ENCODE results near the gene DCDC2. TPM values are rescaled to one million over a fixed set of nuclear protein-coding genes. Genes with fewer than 3 reads are reported as not detected.

Gene DCDC2
- total RNA-seq, 1 experiment from 2014 or later, result 1.8 TPM

- POLR2A ChIA-PET, result interaction anchor here (0.8 to 1.2 kb wide), 3 partner anchors 30 to 99 kb away, joined by 3 to 4 read pairs (median 3); no protein-coding TSS in a partner anchor
- ATAC-seq (peak; percentile 95), DNase-seq (ENCODE audit: low spot score) (peak; percentile 74)
- Mint-ChIP-seq H3K9me3 (peaks cover 11% of the 10 kb centered on the region), H3K4me3 (peak overlapping the region; percentile 48), H3K4me1 (no peaks in the 10 kb centered on the region), H3K36me3 (no peaks in the 10 kb centered on the region), H3K27me3 (ENCODE audit: low read depth) (no peaks in the 10 kb centered on the region), H3K27ac (no peak overlapping the region)
- CTCF ChIA-PET, result interaction anchor here (0.6 to 2.3 kb wide), 40 partner anchors 9 to 238 kb away, joined by 3 to 56 read pairs (median 4); partner anchors contain the start of genes ALDH5A1, DCDC2 and MRS2
- no peak for TF ChIP-seq MLX (CRISPR knock-in tag; IDR thresholded peaks at IDR 0.05)
- no peak for TF ChIP-seq ZSCAN18 (CRISPR knock-in tag; IDR thresholded peaks at IDR 0.05)
- TF ChIP-seq KAT7 (CRISPR knock-in tag; IDR thresholded peaks at IDR 0.05; ENCODE audit: borderline replicate concordance), result no peak
- TF ChIP-seq CREM (CRISPR knock-in tag; IDR thresholded peaks at IDR 0.05), result no peak
- TF ChIP-seq SP1 (CRISPR knock-in tag; conservative IDR thresholded peaks at IDR 0.05), result no peak
- TF ChIP-seq TEAD4 (CRISPR knock-in tag; IDR thresholded peaks at IDR 0.05), result no peak
- no peak for TF ChIP-seq CBFB (CRISPR knock-in tag; IDR thresholded peaks at IDR 0.05; ENCODE audit: low read depth)
Observed at GRCh38 chr6:24283043-24283985, 74.5 kb downstream of the DCDC2 start.

- ATAC-seq (peak; percentile 30), DNase-seq (ENCODE audit: low spot score) (no peak)
- Mint-ChIP-seq H3K4me1 (peaks cover 25% of the 10 kb centered on the region), H3K36me3 (no peaks in the 10 kb centered on the region), H3K9me3 (no peaks in the 10 kb centered on the region), H3K27me3 (ENCODE audit: low read depth) (no peaks in the 10 kb centered on the region), H3K4me3 (no peak overlapping the region), H3K27ac (no peak overlapping the region)
- no peak for TF ChIP-seq FOXP1 (CRISPR knock-in tag; IDR thresholded peaks at IDR 0.05; ENCODE audit: borderline replicate concordance)
- TF ChIP-seq RELA (CRISPR knock-in tag; IDR thresholded peaks at IDR 0.05; ENCODE audit: borderline replicate concordance), result no peak
- TF ChIP-seq CTCF (IDR thresholded peaks at IDR 0.05), result 0 out of 2 replicates have a peak, but pooled peaks have one; percentile 32
- ChIA-PET CTCF (interaction anchor here (0.5 to 5.8 kb wide), 51 partner anchors 9 to 1961 kb away, joined by 3 to 60 read pairs (median 4); partner anchors contain the start of genes DCDC2 and MRS2), POLR2A (no interaction called here)
Observed at GRCh38 chr6:24274441-24275083, 83.3 kb downstream of the DCDC2 start.

GRCh38 chr6:24273096-24273870 lies 84.6 kb downstream of the DCDC2 start:
- CTCF ChIA-PET, result interaction anchor here (0.5 to 5.8 kb wide), 9 partner anchors 10 to 208 kb away, joined by 3 to 60 read pairs (median 7); no protein-coding TSS in a partner anchor
- H3K27ac Mint-ChIP-seq, result no peak overlapping the region
- no peak overlapping the region for H3K4me3 Mint-ChIP-seq
- peaks cover 25% of the 10 kb centered on the region for H3K4me1 Mint-ChIP-seq
- POLR2A ChIA-PET, result no interaction called here
- H3K27me3 Mint-ChIP-seq (ENCODE audit: low read depth), result no peaks in the 10 kb centered on the region
- DNase-seq (ENCODE audit: low spot score), result no peak
- no peak for ATAC-seq
- H3K36me3 Mint-ChIP-seq, result no peaks in the 10 kb centered on the region
- no peaks in the 10 kb centered on the region for H3K9me3 Mint-ChIP-seq
- TF ChIP-seq AR (CRISPR knock-in tag; IDR thresholded peaks at IDR 0.05) (no peak), ATF3 (CRISPR knock-in tag; conservative IDR thresholded peaks at IDR 0.05) (no peak), ATF6 (CRISPR knock-in tag; IDR thresholded peaks at IDR 0.05) (no peak), NR2C2 (CRISPR knock-in tag; IDR thresholded peaks at IDR 0.05) (no peak), MXD4 (CRISPR knock-in tag; IDR thresholded peaks at IDR 0.05; ENCODE audit: borderline replicate concordance) (no peak), RELA (CRISPR knock-in tag; IDR thresholded peaks at IDR 0.05; ENCODE audit: borderline replicate concordance) (no peak), SMAD4 (CRISPR knock-in tag; IDR thresholded peaks at IDR 0.05) (no peak), IRF1 (CRISPR knock-in tag; IDR thresholded peaks at IDR 0.05) (no peak)
